Esophagus squamous epithelium (tissue), 4 donors: ENCODE results near the gene NPM1.

ENCODE experiments used
- POLR2A ChIP-seq, 4 donors: fragments of 450-650 bp; IDR thresholded peaks; one replicate each; pipeline ENCODE4 v1.6.1; 2017; ENCODE audit warnings: antibody characterized with exemption in 4 of 4, mild to moderate bottlenecking in 4 of 4, moderate library complexity in 3 of 4
- TF ChIP-seq, protein P1 (sequence below), 6 experiments: fragments of 450-650 bp in 4 of 6; fragments of 200-600 bp in 2 of 6; sonication (generic) in 2 of 6; IDR thresholded peaks; one replicate each; pipeline ENCODE4 v1.5.1; 2016 to 2019; ENCODE audit warnings: antibody characterized with exemption in 6 of 6, mild to moderate bottlenecking in 4 of 6, moderate library complexity in 4 of 6

- TF ChIP-seq, protein P1, sequence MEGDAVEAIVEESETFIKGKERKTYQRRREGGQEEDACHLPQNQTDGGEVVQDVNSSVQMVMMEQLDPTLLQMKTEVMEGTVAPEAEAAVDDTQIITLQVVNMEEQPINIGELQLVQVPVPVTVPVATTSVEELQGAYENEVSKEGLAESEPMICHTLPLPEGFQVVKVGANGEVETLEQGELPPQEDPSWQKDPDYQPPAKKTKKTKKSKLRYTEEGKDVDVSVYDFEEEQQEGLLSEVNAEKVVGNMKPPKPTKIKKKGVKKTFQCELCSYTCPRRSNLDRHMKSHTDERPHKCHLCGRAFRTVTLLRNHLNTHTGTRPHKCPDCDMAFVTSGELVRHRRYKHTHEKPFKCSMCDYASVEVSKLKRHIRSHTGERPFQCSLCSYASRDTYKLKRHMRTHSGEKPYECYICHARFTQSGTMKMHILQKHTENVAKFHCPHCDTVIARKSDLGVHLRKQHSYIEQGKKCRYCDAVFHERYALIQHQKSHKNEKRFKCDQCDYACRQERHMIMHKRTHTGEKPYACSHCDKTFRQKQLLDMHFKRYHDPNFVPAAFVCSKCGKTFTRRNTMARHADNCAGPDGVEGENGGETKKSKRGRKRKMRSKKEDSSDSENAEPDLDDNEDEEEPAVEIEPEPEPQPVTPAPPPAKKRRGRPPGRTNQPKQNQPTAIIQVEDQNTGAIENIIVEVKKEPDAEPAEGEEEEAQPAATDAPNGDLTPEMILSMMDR (IDR thresholded peaks at IDR 0.05): no peak
- no peak for TF ChIP-seq POLR2A (IDR thresholded peaks at IDR 0.05)
Measured at GRCh38 chr5:171386006-171386671, 1.5 kb upstream of the NPM1 start.
